ENCODE results near the gene C10orf105. TPM values are rescaled to one million over a fixed set of nuclear protein-coding genes. Genes with fewer than 3 reads are reported as not detected.

C10orf105 gene
- total and polyA plus RNA-seq, 2 of the 8 experiments (the other 6 are each of a cell fraction or from before 2014, with no cell fraction given), result 0.71 to 0.73 TPM

DNA sequence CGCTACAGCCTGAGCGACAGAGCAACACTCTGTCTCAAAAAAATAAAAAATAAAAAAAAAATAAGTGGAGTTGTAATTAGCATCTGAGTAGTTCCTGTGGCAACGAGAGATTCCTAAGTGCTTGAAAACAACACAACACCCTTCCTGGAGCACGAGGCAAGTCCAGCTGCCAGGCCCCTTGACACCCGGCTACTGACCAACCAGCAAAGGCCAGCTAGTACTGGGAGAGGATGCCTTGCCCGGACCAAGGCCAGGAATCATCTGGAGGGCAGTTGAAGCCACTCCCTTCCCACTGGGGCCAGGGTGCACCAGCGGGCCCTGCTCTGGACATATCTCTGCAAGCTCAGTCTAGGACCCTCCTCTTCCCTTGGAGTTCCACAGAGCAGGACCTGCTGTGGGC lies 536 bp downstream of the C10orf105 start (continued):
- TF ChIP-seq RNF2 (IDR thresholded peaks at IDR 0.05; ENCODE audit: borderline replicate concordance, low read depth, low read length, missing control alignments, poor library complexity, severe bottlenecking) (no peak), ASH2L (IDR thresholded peaks at IDR 0.05; ENCODE audit: low read length) (no peak), CREB1 (IDR thresholded peaks at IDR 0.05) (no peak), TAF1 (IDR thresholded peaks at IDR 0.05; ENCODE audit: low read depth, low read length) (no peak), POLR2AphosphoS5 (IDR thresholded peaks at IDR 0.05; ENCODE audit: low read depth, low read length) (no peak), BCL11A (IDR thresholded peaks at IDR 0.05; ENCODE audit: low read depth in 2 of 2, low read length in 2 of 2) (no peak)
- TF ChIP-seq, protein P1, sequence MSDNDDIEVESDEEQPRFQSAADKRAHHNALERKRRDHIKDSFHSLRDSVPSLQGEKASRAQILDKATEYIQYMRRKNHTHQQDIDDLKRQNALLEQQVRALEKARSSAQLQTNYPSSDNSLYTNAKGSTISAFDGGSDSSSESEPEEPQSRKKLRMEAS (IDR thresholded peaks at IDR 0.05), result no peak
